Measurements from ENCODE around the gene RPTOR.

- TF ChIP-seq POLR2A (IDR thresholded peaks at IDR 0.05) (no peak), CTCF (IDR thresholded peaks at IDR 0.05 in 4 of 5, conservative IDR thresholded peaks at IDR 0.05 in 1 of 5) (no peak)
Observed at GRCh38 chr17:80498242-80498919, 46.3 kb upstream of the RPTOR start.

Data from gastrocnemius medialis (tissue), 4 donors.